K562 (cell line): ENCODE measurements around the gene STAT4. TPM values are rescaled to one million over a fixed set of nuclear protein-coding genes. Genes with fewer than 3 reads are reported as not detected.

Experiments
- ATAC-seq: fragments of 200-7000 bp; cut with Tn5 transposase; 3 replicates; pipeline ENCODE4 v1.9.1; 2020; ENCODE audit warnings: moderate library complexity
- BruUV-seq: library from RNA; stranded (reverse); fragments of 400-500 nt; replicated peaks from 2 replicates; lab custom pipeline; 2021; lab: Mats Ljungman, UMichigan
- CTCF ChIA-PET: fragments of 300-600 bp; formaldehyde crosslinking; extraction: SDS; loops from one replicate; lab custom pipeline; 2021; ENCODE audit warnings: low intra/inter-chr PET ratio; lab: Yijun Ruan, JAX
- POLR2A ChIA-PET: fragments of 300-600, 350-650 bp; sonication (Branson Sonifier 250); formaldehyde crosslinking; extraction: SDS; loops from one replicate; lab custom pipeline; 2021; ENCODE audit warnings: antibody characterized with exemption, inconsistent platforms; lab: Yijun Ruan, JAX
- DNase-seq, 4 experiments: peaks; one replicate each; pipeline versions ENCODE4 v3.0.0 to v3.0.0-alpha.2; 2011 to 2018; ENCODE audit warnings: low spot score in 3 of 4, mixed read lengths in 3 of 4; ENCODE audit errors: extremely low read depth in 1 of 4
- FAIRE-seq: peaks from 2 replicates; lab custom pipeline; 2011; peaks lifted over from hg19 to GRCh38; lab: Jason Lieb, UNC
- H2AFZ ChIP-seq: 2 replicates; pipeline ENCODE4 v1.6.0; 2011; ENCODE audit warnings: low read depth, low read length, control low read depth, inconsistent platforms
- H3K27ac ChIP-seq: fragments of 200-600 bp; 3 replicates; pipeline ENCODE4 v1.8.0; 2011; ENCODE audit warnings: low read depth, mild to moderate bottlenecking, control low read depth, inconsistent platforms, low read length, moderate library complexity, mixed read lengths; ENCODE audit errors: extremely low read depth
- H3K27me3 ChIP-seq, 2 experiments: fragments of 300-600 bp in 1 of 2; 2 replicates in 1 of 2; 3 replicates in 1 of 2; pipeline versions ENCODE4 v1.6.0 to v1.8.0; 2011; ENCODE audit warnings: inconsistent platforms in 2 of 2, low read length in 2 of 2, mild to moderate bottlenecking in 1 of 2, mixed read lengths in 1 of 2, moderate library complexity in 1 of 2; ENCODE audit not compliant: control insufficient read depth in 2 of 2, insufficient read depth in 2 of 2
- H3K36me3 ChIP-seq: fragments of 300-600 bp; 3 replicates; pipeline ENCODE4 v1.8.0; 2011; ENCODE audit warnings: mild to moderate bottlenecking, low read length, inconsistent platforms; ENCODE audit not compliant: control insufficient read depth, insufficient read depth
- H3K4me1 ChIP-seq, 2 experiments: fragments of 200-600 bp in 1 of 2; replicated peaks in 1 of 2; 2 replicates in 1 of 2; 3 replicates in 1 of 2; pipeline versions ENCODE4 v1.5.1 to v1.8.0; 2011; ENCODE audit warnings: inconsistent platforms in 2 of 2, low read length in 2 of 2, mild to moderate bottlenecking in 1 of 2, mixed read lengths in 1 of 2, moderate library complexity in 1 of 2; ENCODE audit not compliant: control insufficient read depth in 2 of 2, insufficient read depth in 2 of 2
- H3K4me2 ChIP-seq: 2 replicates; pipeline ENCODE4 v1.6.1; 2011; ENCODE audit warnings: low read length, control low read depth, inconsistent platforms, mixed read lengths; ENCODE audit not compliant: insufficient read depth
- H3K4me3 ChIP-seq: fragments of 200-600 bp; sonication (generic), shearing (Covaris generic); 2 replicates; pipeline ENCODE4 v1.5.1; 2016; ENCODE audit warnings: control low read depth, inconsistent platforms
- H3K79me2 ChIP-seq: fragments of 200-600 bp; 3 replicates; pipeline ENCODE4 v1.8.0; 2011; ENCODE audit warnings: low read length, inconsistent platforms; ENCODE audit not compliant: control insufficient read depth, insufficient read depth
- H3K9ac ChIP-seq, 2 experiments: 2 replicates each; pipeline versions ENCODE4 v1.6.0 to v1.6.1; 2011; ENCODE audit warnings: low read depth in 2 of 2, low read length in 2 of 2, control low read depth in 1 of 2, inconsistent platforms in 1 of 2, mild to moderate bottlenecking in 1 of 2, mixed read lengths in 1 of 2; ENCODE audit not compliant: insufficient read depth in 1 of 2
- H3K9me1 ChIP-seq: one replicate; pipeline ENCODE4 v1.6.0; 2011; ENCODE audit warnings: inconsistent platforms, mild to moderate bottlenecking, low read length, moderate library complexity; ENCODE audit not compliant: control insufficient read depth, insufficient read depth
- H3K9me3 ChIP-seq: replicated peaks from 2 replicates; pipeline ENCODE4 v1.5.1; 2011; ENCODE audit warnings: low read depth, low read length, inconsistent platforms; ENCODE audit not compliant: control insufficient read depth, insufficient read depth
- H4K20me1 ChIP-seq: replicated peaks from 2 replicates; pipeline ENCODE4 v1.6.1; 2011; ENCODE audit warnings: low read length, inconsistent platforms, mixed read lengths; ENCODE audit not compliant: control insufficient read depth, insufficient read depth
- BHLHE40 ChIP-seq: IDR thresholded peaks from 2 replicates; pipeline ENCODE4 v1.6.1; 2011; ENCODE audit warnings: low read length, improper control_type of control experiment
- CCAR2 ChIP-seq: fragments of 200-400 bp; formaldehyde crosslinking; IDR thresholded peaks from 2 replicates; pipeline ENCODE4 v1.6.1; 2017; ENCODE audit warnings: mild to moderate bottlenecking, low read depth, low read length
- HDGF ChIP-seq: fragments of 450-650 bp; IDR thresholded peaks from 2 replicates; pipeline ENCODE4 v1.6.1; 2016
- L3MBTL2 ChIP-seq: fragments of 450-650 bp; IDR thresholded peaks from 2 replicates; pipeline ENCODE4 v1.6.1; 2016; ENCODE audit warnings: mild to moderate bottlenecking, moderate library complexity
- MCM5 ChIP-seq: fragments of 450-650 bp; IDR thresholded peaks from 2 replicates; pipeline ENCODE4 v1.6.1; 2016; ENCODE audit warnings: low read depth
- MCM7 ChIP-seq, 2 experiments: fragments of 450-650 bp; IDR thresholded peaks; 2 replicates each; pipeline ENCODE4 v1.6.1; 2016 to 2018
- MTA3 ChIP-seq: fragments of 450-650 bp; formaldehyde crosslinking; IDR thresholded peaks from 2 replicates; pipeline ENCODE4 v1.6.1; 2017; ENCODE audit warnings: mild to moderate bottlenecking, borderline replicate concordance
- NFE2 ChIP-seq: IDR thresholded peaks from 2 replicates; pipeline ENCODE4 v1.6.1; 2014; ENCODE audit warnings: antibody characterized with exemption, low read depth
- PHF8 ChIP-seq: fragments of 200-600 bp; sonication (generic); IDR thresholded peaks from 2 replicates; pipeline ENCODE4 v1.6.1; 2012; ENCODE audit warnings: mixed run types, mild to moderate bottlenecking, inconsistent platforms, low read length, moderate library complexity, borderline replicate concordance
- RBM25 ChIP-seq: fragments of 200-400 bp; formaldehyde crosslinking; IDR thresholded peaks from 2 replicates; pipeline ENCODE4 v1.6.1; 2018; ENCODE audit warnings: low read length, low read depth, moderate library complexity; ENCODE audit not compliant: severe bottlenecking
- TCF7 ChIP-seq: sonication (generic); IDR thresholded peaks from 2 replicates; pipeline ENCODE4 v1.6.1; 2016; ENCODE audit warnings: antibody characterized with exemption, borderline replicate concordance
- THAP7 ChIP-seq: fragments of 250-450 bp; sonication (Bioruptor Pico); IDR thresholded peaks from 2 replicates; pipeline ENCODE4 v1.5.0; 2021
- ZNF395 ChIP-seq: fragments of 200-800 bp; sonication (Bioruptor generic); IDR thresholded peaks from 2 replicates; pipeline ENCODE4 v1.6.1; 2017; ENCODE audit warnings: missing genetic modification characterization, missing compliant biosample characterization
- ZNF398 ChIP-seq: fragments of 250-450 bp; sonication (Bioruptor Pico); IDR thresholded peaks from 2 replicates; pipeline ENCODE4 v1.8.0; 2021; ENCODE audit warnings: moderate library complexity, mild to moderate bottlenecking, inconsistent platforms
- WGBS: fragments of 100-300 bp; shearing (Covaris generic); methylation state at CpG from one replicate; pipeline ENCODE4 v1.1.6; 2016; ENCODE audit warnings: low coverage, mixed read lengths; ENCODE audit not compliant: insufficient coverage; ENCODE audit errors: missing lambda C conversion rate; 5-methylcytosine and 5-hydroxymethylcytosine counted together
- in situ Hi-C: fragments of 300-500 bp; cut with MboI; formaldehyde crosslinking; loops from 4 replicates; pipeline ENCODE4 v1.15.0; 2018; ENCODE audit warnings: inconsistent platforms, mixed read lengths
- intact Hi-C: fragments of 100-400 bp; cut with micrococcal nuclease; formaldehyde crosslinking; loops from 2 replicates; pipeline ENCODE4 v1.14.2; 2022
- polyA plus RNA-seq, 8 experiments: library from polyadenylated mRNA; depleted of rRNA in 4 of 8; stranded (reverse) in 5 of 8; unstranded in 3 of 8; fragments of >200 nt; fragmentation: Nextera tagmentation in 2 of 8; fragmentation: Illumina TruSeq in 1 of 8; extraction: Ambion mirVana in 2 of 8; extraction: Trizol in 1 of 8; gene quantifications; 2 replicates each; pipeline versions ENCODE4 v1.2.1 to v1.2.3, GENCODE V29; 2011 to 2014; ENCODE audit warnings: inconsistent platforms in 1 of 8, missing spikeins in 1 of 8
- total RNA-seq, 7 experiments: library from RNA; depleted of rRNA in 6 of 7; stranded (reverse); fragments of >200 nt in 6 of 7; fragmentation: Illumina TruSeq in 2 of 7; extraction: Trizol in 2 of 7; gene quantifications; 2 replicates each; pipeline versions ENCODE4 v1.2.1 to v1.2.3, GENCODE V29; 2011 to 2021; ENCODE audit warnings: low replicate concordance in 1 of 7

STAT4 gene
- total and polyA plus RNA-seq, 9 of the 15 experiments (the other 6 are each of a cell fraction or from before 2014, with no cell fraction given) = 0.01 to 0.06 (median 0.03) TPM; not detected in 6

- ChIA-PET POLR2A (no interaction called here), CTCF (no interaction called here)
- Histone ChIP-seq H3K9ac (no peak overlapping the region), H4K20me1 (no peaks in the 10 kb centered on the region), H3K9me1 (no peaks in the 10 kb centered on the region), H3K36me3 (peaks cover 91% of the 10 kb centered on the region; the same call in 2 of the 3 replicates), H3K27ac (no peak overlapping the region), H3K4me2 (no peak overlapping the region), H3K79me2 (no peaks in the 10 kb centered on the region), H2AFZ (no peak overlapping the region), H3K4me1 (no peaks in the 10 kb centered on the region), H3K27me3 (no peaks in the 10 kb centered on the region)
- in situ Hi-C loops = no loop called here
- ATAC-seq (no peak), FAIRE-seq (no peak), DNase-seq (no peak)
- WGBS = 100% methylated on average over 1 of the region's 1 CpG
- intact Hi-C loops = no loop called here
- no peak for TF ChIP-seq HDGF
- no peak for TF ChIP-seq ZNF398 (CRISPR knock-in tag)
- TF ChIP-seq, all 486 proteins: peak for 0
- Histone ChIP-seq H3K9me3 (no peaks in the 10 kb centered on the region), H3K4me3 (no peak overlapping the region)
- no TSS peak for BruUV-seq
These were observed 169.1 kb downstream of the STAT4 start for GRCh38 chr2:190981733-190982132.

GRCh38 chr2:190981333-190981732 lies 169.5 kb downstream of the STAT4 start:
- no peak overlapping the region for H3K4me2 ChIP-seq
- TF ChIP-seq THAP7 (CRISPR knock-in tag) = no peak
- TF ChIP-seq PHF8 = no peak
- TF ChIP-seq L3MBTL2 = no peak
- no peak for TF ChIP-seq NFE2
- no peak for TF ChIP-seq BHLHE40
- no peak for TF ChIP-seq MCM7 (IDR thresholded peaks at IDR 0.05)
- TF ChIP-seq MCM5 = no peak
- no peak for TF ChIP-seq ZNF395 (CRISPR knock-in tag)
- no peak for TF ChIP-seq RBM25
- no peak for TF ChIP-seq CCAR2
- TF ChIP-seq TCF7 = no peak
- TF ChIP-seq MTA3 = no peak
- peaks cover 91% of the 10 kb centered on the region; the same call in 2 of the 3 replicates for H3K36me3 ChIP-seq
- no TSS peak for BruUV-seq
- H4K20me1 ChIP-seq = no peaks in the 10 kb centered on the region
- no peaks in the 10 kb centered on the region for H3K79me2 ChIP-seq
- no peaks in the 10 kb centered on the region for H3K27me3 ChIP-seq
- no peak overlapping the region for H3K27ac ChIP-seq
- H2AFZ ChIP-seq = no peak overlapping the region
- no peak overlapping the region for H3K4me3 ChIP-seq
- 89% methylated on average over 6 of the region's 6 CpGs for WGBS
- FAIRE-seq = no peak
- H3K9me1 ChIP-seq = no peaks in the 10 kb centered on the region
- in situ Hi-C loops = no loop called here
- no peaks in the 10 kb centered on the region for H3K4me1 ChIP-seq
- H3K9ac ChIP-seq = no peak overlapping the region
- H3K9me3 ChIP-seq = no peaks in the 10 kb centered on the region
- ChIA-PET CTCF (no interaction called here), POLR2A (no interaction called here)
- no peak for DNase-seq
- ATAC-seq = no peak
- intact Hi-C loops = no loop called here
